ENCODE data around the gene HABP2.

DNA sequence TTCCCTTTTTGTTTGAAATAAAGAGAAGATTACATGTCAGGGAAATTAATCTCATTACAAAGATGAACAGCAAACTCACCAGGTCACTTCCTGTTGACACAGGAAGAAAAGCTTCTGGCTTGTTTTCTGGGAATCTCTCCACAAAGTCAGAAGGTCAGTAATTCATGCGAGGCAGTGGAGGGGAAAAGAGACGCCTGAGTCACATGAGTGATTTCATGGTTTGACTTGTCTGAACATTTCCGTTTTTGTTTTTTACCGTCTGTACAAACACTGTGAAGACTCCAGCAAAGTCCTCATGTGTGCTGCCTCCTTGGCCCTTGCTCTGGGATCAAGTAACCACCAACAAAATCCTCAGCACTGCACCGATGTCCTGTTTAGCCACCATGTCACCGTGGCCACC, 2.5 kb upstream of the HABP2 start:
- TF ChIP-seq, protein P1, sequence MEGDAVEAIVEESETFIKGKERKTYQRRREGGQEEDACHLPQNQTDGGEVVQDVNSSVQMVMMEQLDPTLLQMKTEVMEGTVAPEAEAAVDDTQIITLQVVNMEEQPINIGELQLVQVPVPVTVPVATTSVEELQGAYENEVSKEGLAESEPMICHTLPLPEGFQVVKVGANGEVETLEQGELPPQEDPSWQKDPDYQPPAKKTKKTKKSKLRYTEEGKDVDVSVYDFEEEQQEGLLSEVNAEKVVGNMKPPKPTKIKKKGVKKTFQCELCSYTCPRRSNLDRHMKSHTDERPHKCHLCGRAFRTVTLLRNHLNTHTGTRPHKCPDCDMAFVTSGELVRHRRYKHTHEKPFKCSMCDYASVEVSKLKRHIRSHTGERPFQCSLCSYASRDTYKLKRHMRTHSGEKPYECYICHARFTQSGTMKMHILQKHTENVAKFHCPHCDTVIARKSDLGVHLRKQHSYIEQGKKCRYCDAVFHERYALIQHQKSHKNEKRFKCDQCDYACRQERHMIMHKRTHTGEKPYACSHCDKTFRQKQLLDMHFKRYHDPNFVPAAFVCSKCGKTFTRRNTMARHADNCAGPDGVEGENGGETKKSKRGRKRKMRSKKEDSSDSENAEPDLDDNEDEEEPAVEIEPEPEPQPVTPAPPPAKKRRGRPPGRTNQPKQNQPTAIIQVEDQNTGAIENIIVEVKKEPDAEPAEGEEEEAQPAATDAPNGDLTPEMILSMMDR (IDR thresholded peaks at IDR 0.05), result no peak
- TF ChIP-seq POLR2A (IDR thresholded peaks at IDR 0.05), result no peak
